GM18873 (cell line): ENCODE data around the gene JMJD7.

Experiments
- ATAC-seq: cut with Tn5 transposase; IDR thresholded peaks from one replicate; pipeline ENCODE4 v1.9.1; 2021; ENCODE audit warnings: mild to moderate bottlenecking, moderate library complexity, moderate number of reproducible peaks; ENCODE audit not compliant: unreplicated experiment, low FRiP score

Gene JMJD7

GRCh38 chr15:41857316-41857715 is 29.4 kb downstream of the JMJD7 start:
- ATAC-seq, result no peak

GRCh38 chr15:41858756-41859155 is 30.9 kb downstream of the JMJD7 start:
- no peak for ATAC-seq

DNA sequence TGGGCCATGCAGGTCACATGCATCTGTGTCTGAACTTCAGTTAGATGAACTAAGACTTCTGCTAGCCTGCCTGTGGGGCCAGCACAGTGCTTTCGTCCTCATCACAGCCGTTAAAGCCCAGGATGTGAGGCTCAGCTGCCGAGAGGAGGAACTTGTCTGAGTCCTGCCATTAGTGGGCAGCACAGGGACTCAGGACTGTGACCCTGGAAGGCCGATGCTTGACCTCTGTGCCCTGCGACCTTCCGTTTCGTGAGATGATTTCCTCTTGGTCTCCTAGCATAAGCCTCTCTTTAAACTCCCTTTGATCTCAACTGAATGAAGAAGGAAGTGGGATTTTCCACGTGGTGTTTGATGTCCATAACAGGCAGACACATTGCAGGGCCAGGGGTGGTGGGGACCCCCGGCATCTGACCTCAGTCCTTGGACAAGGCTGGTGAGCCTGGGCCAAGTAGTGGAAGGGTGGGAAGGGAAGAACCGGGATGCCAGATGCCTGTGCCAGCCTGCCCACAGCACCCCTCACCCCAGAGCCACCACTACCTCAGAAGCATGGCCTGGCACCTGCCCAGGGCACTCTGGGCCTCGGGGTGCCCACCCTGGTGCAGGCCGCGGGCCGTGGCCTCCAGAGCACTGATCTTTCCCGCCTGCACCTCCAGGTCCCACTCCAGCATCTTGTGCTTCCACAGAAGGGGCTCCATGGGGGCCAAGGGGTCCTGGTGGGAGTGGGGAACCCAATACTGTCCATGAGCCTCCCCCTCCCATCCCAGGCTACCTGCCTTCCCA is 32.3 kb downstream of the JMJD7 start:
- no peak for ATAC-seq

GRCh38 chr15:41861736-41862356 is 34.0 kb downstream of the JMJD7 start:
- no peak for ATAC-seq

DNA sequence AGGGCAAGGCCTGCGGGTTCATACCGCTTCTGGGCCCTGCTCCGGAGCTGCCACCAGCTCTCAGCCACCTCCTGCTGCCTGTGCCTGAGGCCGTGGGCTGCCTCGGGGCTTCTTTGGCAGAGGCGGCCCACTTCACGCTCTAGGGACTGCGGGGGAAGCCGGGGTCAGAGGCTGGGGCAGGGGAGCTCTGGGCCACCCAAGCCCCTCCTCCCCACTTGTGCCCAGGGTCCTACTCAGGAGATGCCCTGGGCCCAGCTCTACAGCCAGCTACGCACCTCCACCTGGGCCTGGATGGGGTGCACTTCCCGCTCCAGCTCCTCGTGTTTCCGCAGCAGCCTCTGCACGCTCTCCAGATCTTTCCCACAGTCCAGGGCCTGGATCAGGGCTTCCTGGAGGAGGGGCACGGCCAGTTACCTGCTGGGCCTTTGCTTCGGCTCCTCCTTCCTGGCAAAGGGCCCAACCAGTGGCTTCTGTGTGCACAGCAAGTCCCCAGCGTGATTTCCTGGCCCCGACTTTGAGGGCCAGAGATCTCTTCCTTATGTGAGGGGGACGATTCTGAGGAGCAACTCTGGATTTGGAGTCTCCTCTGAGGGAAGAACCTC is 34.7 kb downstream of the JMJD7 start:
- ATAC-seq, result no peak

DNA sequence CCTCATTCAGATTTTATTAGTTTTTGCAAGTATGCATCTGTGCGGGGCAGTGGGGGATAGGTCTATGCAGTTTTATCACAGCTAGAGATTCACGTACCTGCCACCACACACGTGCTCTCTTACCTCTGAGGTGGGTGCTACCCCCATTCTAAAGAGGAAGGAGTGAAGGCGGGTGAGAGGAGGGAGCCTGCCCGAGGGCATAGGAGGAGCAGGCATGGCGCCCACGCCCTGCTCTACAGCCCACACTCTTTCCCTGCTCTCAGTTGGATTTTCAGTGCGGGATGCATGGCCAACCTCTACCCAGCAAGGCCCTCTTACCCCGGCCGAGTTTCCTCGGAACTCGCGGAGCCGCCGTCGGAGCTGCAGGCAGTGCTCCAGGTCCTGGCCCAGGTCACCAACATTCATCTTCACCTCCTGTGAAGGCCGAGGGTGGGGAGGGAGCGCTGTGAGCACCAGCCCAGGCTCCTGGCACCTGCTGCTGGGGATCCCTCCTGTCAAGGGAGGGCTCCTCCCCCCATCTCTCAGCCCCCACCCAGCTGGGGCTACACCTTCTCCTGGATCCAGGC is 37.7 kb downstream of the JMJD7 start:
- ATAC-seq, result no peak

DNA sequence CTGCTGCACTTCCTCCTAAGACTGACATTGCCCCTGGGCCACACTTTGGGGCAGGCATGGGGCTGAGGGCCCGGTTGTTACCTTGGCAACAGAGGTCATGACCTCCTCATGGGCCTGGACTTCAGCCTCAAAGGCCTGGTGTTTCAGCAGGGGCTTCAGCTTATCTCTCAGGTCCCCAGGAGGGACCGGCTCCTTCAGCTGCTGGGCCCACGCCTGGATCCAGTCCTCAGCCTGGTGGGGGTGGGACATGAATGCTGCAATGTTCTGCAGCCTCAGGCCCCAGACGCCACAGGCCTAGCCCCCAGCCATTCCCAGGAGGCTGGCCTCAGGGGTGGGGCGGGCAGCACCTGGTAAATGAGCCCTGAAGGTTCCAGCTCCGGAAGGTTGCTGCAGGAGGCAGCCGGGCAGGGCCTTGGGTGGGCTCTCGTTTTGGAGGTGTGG is 38.4 kb downstream of the JMJD7 start:
- ATAC-seq, result no peak

DNA sequence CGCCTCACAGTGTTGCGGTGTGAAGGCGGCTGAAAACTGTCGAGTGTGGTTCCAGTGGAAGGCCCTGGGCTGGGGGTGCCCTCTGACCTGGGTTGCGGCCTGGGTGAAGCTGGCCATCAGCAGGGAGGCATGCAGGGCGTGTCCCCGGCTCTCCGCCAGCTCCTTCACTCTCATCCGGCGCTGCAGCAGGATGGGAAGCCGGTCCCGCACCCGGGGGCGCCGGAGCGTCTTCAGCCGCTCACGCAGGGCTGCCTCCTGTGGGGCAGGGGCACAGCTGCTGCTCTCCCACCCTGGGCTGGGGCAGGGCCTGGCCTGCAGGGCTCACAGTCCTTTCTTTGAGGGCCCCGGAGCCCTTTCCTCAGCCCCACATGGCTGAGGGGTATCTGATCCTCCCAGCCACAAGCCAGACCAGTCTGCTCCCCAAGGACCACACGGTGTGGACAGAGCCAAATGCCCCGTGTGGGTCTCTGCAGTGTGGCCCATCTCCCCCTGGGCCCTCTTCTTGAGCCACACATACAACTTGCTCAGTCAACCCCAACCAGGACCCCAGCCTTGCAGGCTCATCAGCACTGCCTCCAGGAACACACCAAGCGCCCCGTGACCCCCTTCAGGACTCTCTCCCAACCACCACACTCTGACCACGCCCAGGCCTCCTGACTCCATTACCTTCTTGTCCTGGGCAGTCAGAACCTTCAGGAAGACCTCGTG is 39.1 kb downstream of the JMJD7 start:
- ATAC-seq, result no peak

GRCh38 chr15:41868321-41868720 is 40.4 kb downstream of the JMJD7 start:
- ATAC-seq, result no peak

- no peak for ATAC-seq
Observed at GRCh38 chr15:41869770-41870688, 42.1 kb downstream of the JMJD7 start.

DNA sequence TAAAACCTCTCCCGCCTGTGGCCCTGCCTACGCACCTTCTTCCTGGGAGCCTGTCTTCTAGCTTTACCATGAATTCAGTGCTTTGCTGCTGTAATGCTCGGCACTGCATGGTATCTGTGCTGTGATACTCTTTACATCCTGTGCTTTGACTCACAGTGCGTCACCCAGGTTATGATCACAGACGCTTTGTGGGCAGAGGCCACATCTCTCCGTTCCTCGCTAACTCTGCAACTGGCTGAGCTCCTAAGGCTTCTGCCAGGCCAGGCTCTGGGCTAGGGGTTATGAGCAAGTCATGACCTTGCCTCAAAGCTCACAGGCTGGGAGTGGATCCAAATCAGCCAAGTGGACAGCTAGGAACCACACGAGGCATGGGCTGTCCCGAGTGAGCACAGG is 42.8 kb downstream of the JMJD7 start:
- no peak for ATAC-seq

- ATAC-seq, result no peak
Observed at GRCh38 chr15:41871175-41871905, 43.4 kb downstream of the JMJD7 start.

DNA sequence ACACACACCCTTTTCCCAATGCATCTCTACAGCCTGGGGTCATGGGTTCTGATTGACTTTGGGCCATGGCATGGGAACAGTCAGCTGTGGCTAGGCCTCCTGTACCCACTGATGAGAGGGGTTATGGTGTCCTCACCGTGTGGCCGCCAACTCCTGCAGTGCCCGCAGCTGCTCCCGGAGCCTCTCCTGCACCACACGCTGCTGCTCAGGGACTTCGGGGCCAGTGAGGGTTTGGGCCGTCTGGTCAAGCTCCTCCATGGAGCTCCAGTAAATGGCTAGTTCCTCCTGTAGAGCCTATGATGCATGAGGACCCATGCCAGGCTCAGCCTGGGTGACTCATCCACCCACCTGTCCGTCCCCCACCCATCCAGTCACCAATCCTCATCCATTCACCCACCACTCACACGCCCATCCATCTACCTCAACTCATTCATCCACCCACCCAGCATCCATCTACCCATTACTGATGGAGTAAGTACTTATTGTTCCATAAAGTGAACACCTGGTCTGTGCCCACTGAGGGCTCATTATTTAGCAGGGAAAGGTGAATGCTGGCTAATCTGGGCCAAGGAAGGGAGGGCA is 44.4 kb downstream of the JMJD7 start:
- no peak for ATAC-seq

GRCh38 chr15:41873711-41874110 is 45.8 kb downstream of the JMJD7 start:
- ATAC-seq, result no peak

- ATAC-seq, result no peak
Observed at GRCh38 chr15:41874736-41875135, 46.8 kb downstream of the JMJD7 start.

DNA sequence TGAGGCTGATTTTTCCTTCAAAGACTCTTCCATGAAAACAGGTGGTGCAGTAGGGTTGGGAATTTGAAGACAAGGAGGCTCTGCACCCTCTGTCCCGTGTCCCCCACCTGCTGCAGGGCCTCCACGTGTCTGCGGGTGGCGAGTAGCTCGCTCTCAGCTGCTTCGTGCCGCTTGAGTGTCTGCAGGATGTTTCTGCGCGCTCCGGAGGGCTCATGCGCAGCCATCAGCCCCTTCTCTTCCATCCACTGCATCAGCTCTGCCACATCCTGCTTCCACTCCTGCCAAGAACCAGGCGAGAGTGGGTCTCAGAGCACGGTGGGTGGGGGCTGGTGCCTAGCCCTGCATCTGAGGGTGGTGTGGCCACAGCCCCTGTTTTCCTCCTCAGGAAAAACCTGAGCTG is 48.1 kb downstream of the JMJD7 start:
- ATAC-seq, result no peak

GRCh38 chr15:41876689-41877088 is 48.8 kb downstream of the JMJD7 start:
- no peak for ATAC-seq

- no peak for ATAC-seq
Observed at GRCh38 chr15:41877631-41878354, 49.9 kb downstream of the JMJD7 start.
